ENCODE measurements around the gene NDUFA6. TPM values are rescaled to one million over a fixed set of nuclear protein-coding genes. Genes with fewer than 3 reads are reported as not detected.
"Not testable (repeated sequence)": the region's sequence is repeated elsewhere in the genome, so short reads cannot be mapped to it uniquely, and the experiment has no call there.

Gene NDUFA6
- total RNA-seq, 1 donor from 2014 or later, result 62.2 TPM

GRCh38 chr22:42127606-42128005, 37.0 kb upstream of the NDUFA6 start:
- Mint-ChIP-seq H3K27ac (ENCODE audit: unreplicated experiment) (no peak overlapping the region), H3K36me3 (ENCODE audit: low read depth) (no peaks in the 10 kb centered on the region), H3K4me3 (ENCODE audit: unreplicated experiment) (no peak overlapping the region), H3K4me1 (ENCODE audit: low read depth) (no peaks in the 10 kb centered on the region), H3K9me3 (ENCODE audit: low read depth) (no peaks in the 10 kb centered on the region), H3K27me3 (ENCODE audit: low read depth) (no peaks in the 10 kb centered on the region)
- no peak for TF ChIP-seq CTCF (IDR thresholded peaks at IDR 0.05)
- no peak for DNase-seq (ENCODE audit: low spot score)

GRCh38 chr22:42123529-42123928, 33.0 kb upstream of the NDUFA6 start:
- H3K4me3 Mint-ChIP-seq (ENCODE audit: unreplicated experiment); H3K27me3 Mint-ChIP-seq (ENCODE audit: low read depth); H3K4me1 Mint-ChIP-seq (ENCODE audit: low read depth); DNase-seq (ENCODE audit: low spot score); H3K36me3 Mint-ChIP-seq (ENCODE audit: low read depth); H3K9me3 Mint-ChIP-seq (ENCODE audit: low read depth); H3K27ac Mint-ChIP-seq (ENCODE audit: unreplicated experiment): not testable (repeated sequence)

- H3K4me1 Mint-ChIP-seq (ENCODE audit: low read depth); H3K27me3 Mint-ChIP-seq (ENCODE audit: low read depth); DNase-seq (ENCODE audit: low spot score); H3K36me3 Mint-ChIP-seq (ENCODE audit: low read depth); H3K27ac Mint-ChIP-seq (ENCODE audit: unreplicated experiment); H3K4me3 Mint-ChIP-seq (ENCODE audit: unreplicated experiment); H3K9me3 Mint-ChIP-seq (ENCODE audit: low read depth): not testable (repeated sequence)
Measured at GRCh38 chr22:42120231-42121021, 29.9 kb upstream of the NDUFA6 start.

- Mint-ChIP-seq H3K36me3 (ENCODE audit: low read depth) (peaks cover 11% of the 10 kb centered on the region), H3K27me3 (ENCODE audit: low read depth) (no peaks in the 10 kb centered on the region), H3K27ac (ENCODE audit: unreplicated experiment) (no peak overlapping the region), H3K4me3 (ENCODE audit: unreplicated experiment) (no peak overlapping the region), H3K9me3 (ENCODE audit: low read depth) (peaks cover 10% of the 10 kb centered on the region), H3K4me1 (ENCODE audit: low read depth) (no peaks in the 10 kb centered on the region)
- TF ChIP-seq CTCF (IDR thresholded peaks at IDR 0.05), result no peak
- no peak for DNase-seq (ENCODE audit: low spot score)
Measured at GRCh38 chr22:42116848-42117424, 26.4 kb upstream of the NDUFA6 start.

GRCh38 chr22:42115420-42115830, 24.9 kb upstream of the NDUFA6 start:
- peaks cover 11% of the 10 kb centered on the region for H3K36me3 Mint-ChIP-seq (ENCODE audit: low read depth)
- H3K27ac Mint-ChIP-seq (ENCODE audit: unreplicated experiment); DNase-seq (ENCODE audit: low spot score); H3K4me3 Mint-ChIP-seq (ENCODE audit: unreplicated experiment); H3K27me3 Mint-ChIP-seq (ENCODE audit: low read depth); H3K4me1 Mint-ChIP-seq (ENCODE audit: low read depth): not testable (repeated sequence)
- H3K9me3 Mint-ChIP-seq (ENCODE audit: low read depth), result peaks cover 10% of the 10 kb centered on the region

GRCh38 chr22:42114721-42115120, 24.1 kb upstream of the NDUFA6 start:
- no peak overlapping the region for H3K4me3 Mint-ChIP-seq (ENCODE audit: unreplicated experiment)
- TF ChIP-seq CTCF (IDR thresholded peaks at IDR 0.05), result peak; percentile 69
- H3K36me3 Mint-ChIP-seq (ENCODE audit: low read depth), result peaks cover 11% of the 10 kb centered on the region
- no peaks in the 10 kb centered on the region for H3K4me1 Mint-ChIP-seq (ENCODE audit: low read depth)
- H3K27ac Mint-ChIP-seq (ENCODE audit: unreplicated experiment), result no peak overlapping the region
- H3K9me3 Mint-ChIP-seq (ENCODE audit: low read depth), result peaks cover 10% of the 10 kb centered on the region
- no peak for DNase-seq (ENCODE audit: low spot score)
- no peaks in the 10 kb centered on the region for H3K27me3 Mint-ChIP-seq (ENCODE audit: low read depth)
